ENCODE data around the gene LRRC57.

The LRRC57 gene

DNA sequence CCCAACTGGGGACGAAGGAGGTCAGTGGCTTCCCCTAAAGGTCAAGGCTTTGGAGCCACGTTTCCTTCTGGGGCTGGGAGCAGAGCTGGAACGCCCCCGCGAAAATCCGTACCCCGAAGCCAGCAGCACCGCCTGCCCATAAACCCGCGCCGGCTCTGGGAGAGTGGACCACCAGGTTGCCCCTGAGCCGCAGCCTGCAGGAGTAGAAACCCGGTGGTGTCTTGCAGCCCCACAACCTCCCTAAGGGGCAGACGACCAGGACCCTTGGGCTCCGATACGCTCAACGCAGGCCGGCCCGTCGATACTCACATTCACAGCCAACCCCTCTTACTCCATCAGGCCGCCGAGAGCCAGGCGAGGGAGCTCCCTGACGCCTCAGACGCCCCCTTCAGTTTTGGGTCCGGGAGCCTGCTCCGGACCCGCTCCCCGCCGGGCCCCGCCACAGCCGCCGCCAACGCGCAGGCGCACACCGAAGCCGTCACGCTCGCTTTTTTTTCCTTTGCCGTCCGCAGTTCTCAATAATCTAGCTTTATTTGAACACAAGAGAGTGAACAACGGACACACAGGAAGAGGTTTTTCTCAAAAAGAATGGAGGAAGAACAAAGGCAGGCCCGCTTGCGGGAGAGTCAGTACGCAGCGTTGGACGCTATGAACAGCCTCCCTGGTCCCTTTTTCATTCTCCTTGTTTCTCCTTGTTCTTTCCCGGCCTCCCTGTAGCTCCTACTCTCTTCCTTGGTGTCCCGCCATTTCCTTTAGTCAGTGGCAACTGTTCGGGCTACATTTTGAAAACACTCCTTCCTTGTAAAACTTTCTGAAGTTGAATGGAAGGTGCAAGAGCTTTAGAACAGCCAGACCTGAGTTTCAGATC lies 57.7 kb downstream of the LRRC57 start, which contains the start of gene ZNF106:
TSS of gene ZNF106 (minus strand) at position 471 of the 868 bp plus-strand sequence. CDS start 18,852 bp downstream, outside the sequence.
- peak; percentile 85 for DNase-seq (ENCODE audit: low read depth)

DNA sequence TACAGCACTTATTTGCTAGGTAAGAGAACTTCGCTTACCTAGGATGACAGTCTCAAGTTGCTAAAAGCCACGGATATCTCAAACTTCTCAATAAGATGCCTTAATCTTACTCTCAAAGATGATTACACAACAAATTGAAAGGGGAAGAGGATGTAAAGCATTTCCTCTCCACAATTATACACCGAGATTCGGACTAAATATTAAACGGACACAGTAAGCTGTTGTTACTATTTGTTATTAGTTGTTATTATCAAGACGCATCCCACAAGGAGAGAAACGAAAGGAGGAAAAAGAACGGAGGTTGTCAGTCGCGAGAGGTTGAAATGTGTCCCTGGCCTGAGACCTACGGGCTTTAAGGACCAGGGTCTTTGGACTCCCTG lies 58.3 kb downstream of the LRRC57 start:
- DNase-seq (ENCODE audit: low read depth), result no peak

All from fibroblast of the conjunctiva (primary cell).